Measurements from ENCODE around the gene FMNL3. TPM values are rescaled to one million over a fixed set of nuclear protein-coding genes. Genes with fewer than 3 reads are reported as not detected.

The FMNL3 gene
- total RNA-seq, 1 experiment from 2014 or later, result 0.58 TPM

GRCh38 chr12:49622501-49623141 is 84.6 kb downstream of the FMNL3 start:
- no peaks in the 10 kb centered on the region for H3K36me3 Mint-ChIP-seq (ENCODE audit: insufficient read depth, unreplicated experiment)
- peak overlapping the region; percentile 78 for H3K4me3 Mint-ChIP-seq (ENCODE audit: unreplicated experiment)
- DNase-seq (ENCODE audit: unreplicated experiment), result no peak
- CTCF ChIA-PET, result interaction anchor here (0.6 to 1.8 kb wide), 5 partner anchors 8 to 634 kb away, joined by 3 to 7 read pairs (median 4); no protein-coding TSS in a partner anchor
- BruUV-seq (replicated peaks), result TSS peak; percentile 60
- intact Hi-C loops (cut with micrococcal nuclease), result no loop called here
- POLR2A ChIA-PET, result interaction anchor here (0.6 to 2.2 kb wide), 13 partner anchors 9 to 401 kb away, joined by 3 to 8 read pairs (median 3); partner anchors contain the start of genes FMNL3 and TMBIM6
- H3K4me1 Mint-ChIP-seq (ENCODE audit: insufficient read depth, unreplicated experiment), result peaks cover 24% of the 10 kb centered on the region
- peak overlapping the region; percentile 85 for H3K27ac Mint-ChIP-seq (ENCODE audit: low read depth, unreplicated experiment)
- no peaks in the 10 kb centered on the region for H3K27me3 Mint-ChIP-seq (ENCODE audit: insufficient read depth, unreplicated experiment)
- no peaks in the 10 kb centered on the region for H3K9me3 Mint-ChIP-seq (ENCODE audit: unreplicated experiment)
- no peak for TF ChIP-seq CTCF (IDR thresholded peaks at IDR 0.05; ENCODE audit: unreplicated experiment)

GRCh38 chr12:49621651-49622500 is 85.3 kb downstream of the FMNL3 start:
- H3K27me3 Mint-ChIP-seq (ENCODE audit: insufficient read depth, unreplicated experiment), result no peaks in the 10 kb centered on the region
- POLR2A ChIA-PET, result interaction anchor here (0.7 to 2.2 kb wide), 7 partner anchors 8 to 256 kb away, joined by 3 to 8 read pairs (median 3); partner anchors contain the start of gene TMBIM6
- peaks cover 24% of the 10 kb centered on the region for H3K4me1 Mint-ChIP-seq (ENCODE audit: insufficient read depth, unreplicated experiment)
- H3K36me3 Mint-ChIP-seq (ENCODE audit: insufficient read depth, unreplicated experiment), result no peaks in the 10 kb centered on the region
- intact Hi-C loops (cut with micrococcal nuclease), result no loop called here
- no peak for TF ChIP-seq CTCF (IDR thresholded peaks at IDR 0.05; ENCODE audit: unreplicated experiment)
- H3K9me3 Mint-ChIP-seq (ENCODE audit: unreplicated experiment), result no peaks in the 10 kb centered on the region
- CTCF ChIA-PET, result interaction anchor here (0.6 to 3.0 kb wide), 5 partner anchors 15 to 68 kb away, joined by 3 to 11 read pairs (median 7); no protein-coding TSS in a partner anchor
- DNase-seq (ENCODE audit: unreplicated experiment), result no peak
- H3K27ac Mint-ChIP-seq (ENCODE audit: low read depth, unreplicated experiment), result peak overlapping the region; percentile 85
- no TSS peak for BruUV-seq (replicated peaks)
- peak overlapping the region; percentile 78 for H3K4me3 Mint-ChIP-seq (ENCODE audit: unreplicated experiment)

- Mint-ChIP-seq H3K36me3 (ENCODE audit: insufficient read depth, unreplicated experiment) (no peaks in the 10 kb centered on the region), H3K27ac (ENCODE audit: low read depth, unreplicated experiment) (no peak overlapping the region), H3K27me3 (ENCODE audit: insufficient read depth, unreplicated experiment) (no peaks in the 10 kb centered on the region), H3K4me3 (ENCODE audit: unreplicated experiment) (no peak overlapping the region), H3K9me3 (ENCODE audit: unreplicated experiment) (no peaks in the 10 kb centered on the region), H3K4me1 (ENCODE audit: insufficient read depth, unreplicated experiment) (peaks cover 17% of the 10 kb centered on the region)
- DNase-seq (ENCODE audit: unreplicated experiment), result no peak
- intact Hi-C loops (cut with micrococcal nuclease), result no loop called here
- ChIA-PET POLR2A (interaction anchor here (0.6 kb wide), 1 partner anchor 224 kb away, joined by 3 read pairs; the partner anchor contains the start of gene BCDIN3D), CTCF (interaction anchor here (0.6 to 3.0 kb wide), 5 partner anchors 9 to 460 kb away, joined by 3 to 11 read pairs (median 4); no protein-coding TSS in a partner anchor)
- TF ChIP-seq CTCF (IDR thresholded peaks at IDR 0.05; ENCODE audit: unreplicated experiment), result no peak
- BruUV-seq (replicated peaks), result no TSS peak
Observed at GRCh38 chr12:49619286-49619685, 87.9 kb downstream of the FMNL3 start.

- POLR2A ChIA-PET, result interaction anchor here (0.6 to 0.7 kb wide), 2 partner anchors 224 to 486 kb away, joined by 3 read pairs; partner anchors contain the start of gene BCDIN3D
- no peak overlapping the region for H3K4me3 Mint-ChIP-seq (ENCODE audit: unreplicated experiment)
Observed at GRCh38 chr12:49618576-49618975, 88.6 kb downstream of the FMNL3 start.

More at GRCh38 chr12:49618576-49618975, 88.6 kb downstream of the FMNL3 start:
- no peak for DNase-seq (ENCODE audit: unreplicated experiment)
- Mint-ChIP-seq H3K27me3 (ENCODE audit: insufficient read depth, unreplicated experiment) (no peaks in the 10 kb centered on the region), H3K27ac (ENCODE audit: low read depth, unreplicated experiment) (no peak overlapping the region), H3K4me1 (ENCODE audit: insufficient read depth, unreplicated experiment) (peaks cover 13% of the 10 kb centered on the region), H3K9me3 (ENCODE audit: unreplicated experiment) (no peaks in the 10 kb centered on the region), H3K36me3 (ENCODE audit: insufficient read depth, unreplicated experiment) (no peaks in the 10 kb centered on the region)
- no TSS peak for BruUV-seq (replicated peaks)
- CTCF ChIA-PET, result interaction anchor here (0.6 to 3.0 kb wide), 3 partner anchors 38 to 137 kb away, joined by 3 to 11 read pairs (median 4); no protein-coding TSS in a partner anchor
- TF ChIP-seq CTCF (IDR thresholded peaks at IDR 0.05; ENCODE audit: unreplicated experiment), result no peak
- intact Hi-C loops (cut with micrococcal nuclease), result no loop called here

All from MCF 10A (cell line).